Mesothelial cell of epicardium (in vitro differentiated cells): ENCODE results near the gene COL4A2. TPM values are rescaled to one million over a fixed set of nuclear protein-coding genes. Genes with fewer than 3 reads are reported as not detected.

Experiments used
- DNase-seq, 2 experiments: peaks; one replicate each; pipeline ENCODE4 v3.0.0; 2021; ENCODE audit warnings: low spot score in 2 of 2; ENCODE audit not compliant: unreplicated experiment in 2 of 2
- H3K27ac Mint-ChIP-seq: 2 replicates; pipeline ENCODE4 v1.8.0; 2021; ENCODE audit warnings: mixed read lengths
- H3K27me3 Mint-ChIP-seq: 2 replicates; pipeline ENCODE4 v1.8.0; 2021; ENCODE audit warnings: low read depth, mixed read lengths
- H3K36me3 Mint-ChIP-seq: 2 replicates; pipeline ENCODE4 v1.8.0; 2021; ENCODE audit warnings: mixed read lengths
- H3K4me1 Mint-ChIP-seq: 2 replicates; pipeline ENCODE4 v1.8.0; 2021; ENCODE audit warnings: mixed read lengths
- H3K4me3 Mint-ChIP-seq: 2 replicates; pipeline ENCODE4 v1.8.0; 2021; ENCODE audit warnings: mild to moderate bottlenecking, moderate library complexity, mixed read lengths
- H3K9me3 Mint-ChIP-seq: 2 replicates; pipeline ENCODE4 v1.8.0; 2021; ENCODE audit warnings: mixed read lengths
- total RNA-seq: library from RNA; stranded (reverse); gene quantifications from 3 replicates; pipeline ENCODE4 v1.2.1, GENCODE V29; 2021
- TF ChIP-seq, protein P1 (sequence below): fragments of 200-600 bp; sonication (generic); IDR thresholded peaks from one replicate; pipeline ENCODE4 v1.5.0; 2021; ENCODE audit warnings: antibody characterized with exemption; ENCODE audit not compliant: unreplicated experiment

COL4A2 gene
- total RNA-seq, 1 donor from 2014 or later: 469 TPM

DNA sequence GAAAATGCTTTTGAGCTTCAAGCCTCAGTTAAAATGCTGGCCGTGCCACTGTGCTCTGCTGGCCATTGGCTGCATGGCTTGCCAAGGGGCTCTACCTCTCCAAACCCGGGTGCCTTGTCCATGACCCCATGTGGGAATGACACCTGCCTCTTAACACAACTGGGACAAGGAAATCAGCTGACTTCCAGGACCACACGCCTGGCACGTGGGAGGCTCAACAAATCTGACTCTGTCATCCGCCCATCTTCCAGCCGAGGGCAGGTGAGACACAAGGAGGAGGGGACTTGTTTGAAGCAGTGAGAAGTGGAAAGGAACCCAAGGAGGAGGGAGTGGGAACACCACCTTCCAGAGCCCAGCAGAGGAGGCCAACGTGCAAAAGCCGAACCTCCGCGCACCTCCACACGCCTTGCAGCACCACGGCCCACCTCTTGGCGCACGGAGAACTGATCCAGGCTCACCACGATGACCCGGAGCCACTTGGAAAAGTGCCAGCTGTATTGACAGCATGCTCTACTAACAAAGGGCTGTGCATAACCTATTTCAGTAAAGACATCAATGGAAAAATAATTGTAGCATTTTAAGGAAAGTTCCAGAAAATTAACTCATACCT lies 38.4 kb upstream of the COL4A2 start:
- Mint-ChIP-seq H3K9me3 (no peaks in the 10 kb centered on the region), H3K36me3 (no peaks in the 10 kb centered on the region), H3K27ac (no peak overlapping the region), H3K27me3 (no peaks in the 10 kb centered on the region), H3K4me1 (peaks cover 20% of the 10 kb centered on the region), H3K4me3 (no peak overlapping the region)
- TF ChIP-seq, protein P1, sequence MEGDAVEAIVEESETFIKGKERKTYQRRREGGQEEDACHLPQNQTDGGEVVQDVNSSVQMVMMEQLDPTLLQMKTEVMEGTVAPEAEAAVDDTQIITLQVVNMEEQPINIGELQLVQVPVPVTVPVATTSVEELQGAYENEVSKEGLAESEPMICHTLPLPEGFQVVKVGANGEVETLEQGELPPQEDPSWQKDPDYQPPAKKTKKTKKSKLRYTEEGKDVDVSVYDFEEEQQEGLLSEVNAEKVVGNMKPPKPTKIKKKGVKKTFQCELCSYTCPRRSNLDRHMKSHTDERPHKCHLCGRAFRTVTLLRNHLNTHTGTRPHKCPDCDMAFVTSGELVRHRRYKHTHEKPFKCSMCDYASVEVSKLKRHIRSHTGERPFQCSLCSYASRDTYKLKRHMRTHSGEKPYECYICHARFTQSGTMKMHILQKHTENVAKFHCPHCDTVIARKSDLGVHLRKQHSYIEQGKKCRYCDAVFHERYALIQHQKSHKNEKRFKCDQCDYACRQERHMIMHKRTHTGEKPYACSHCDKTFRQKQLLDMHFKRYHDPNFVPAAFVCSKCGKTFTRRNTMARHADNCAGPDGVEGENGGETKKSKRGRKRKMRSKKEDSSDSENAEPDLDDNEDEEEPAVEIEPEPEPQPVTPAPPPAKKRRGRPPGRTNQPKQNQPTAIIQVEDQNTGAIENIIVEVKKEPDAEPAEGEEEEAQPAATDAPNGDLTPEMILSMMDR: no peak
- no peak for DNase-seq

DNA sequence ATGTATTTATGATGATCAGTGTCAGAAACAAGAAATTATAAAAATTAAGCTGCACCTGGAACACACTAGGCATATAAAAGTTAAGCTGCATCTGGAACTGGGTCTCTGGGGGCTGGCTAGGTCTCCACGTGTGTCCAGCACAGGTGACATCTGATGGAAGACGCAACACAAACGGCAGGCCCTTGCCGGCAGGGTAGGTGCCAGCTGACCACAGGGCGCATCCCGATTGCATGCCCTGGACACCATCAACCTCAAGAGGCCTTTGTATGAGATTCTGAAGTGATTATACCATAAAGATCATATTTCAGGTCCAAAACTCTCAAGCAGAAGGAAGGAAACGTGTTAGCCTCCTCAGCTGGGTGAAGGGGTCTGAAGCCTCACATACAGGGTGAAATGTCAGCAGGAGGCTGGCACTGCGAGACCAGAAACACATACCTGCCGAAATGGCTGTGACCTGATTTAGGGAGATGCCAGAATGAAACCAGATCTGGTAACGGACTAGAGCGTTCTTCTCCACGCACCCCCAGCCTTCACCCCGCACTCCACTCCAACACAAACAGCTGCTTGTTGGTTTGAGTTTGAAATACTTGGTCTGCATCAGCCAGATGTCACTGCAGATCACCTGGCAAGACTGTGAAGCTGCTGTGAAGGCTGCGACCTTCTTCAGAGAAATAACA lies 37.4 kb upstream of the COL4A2 start:
- Mint-ChIP-seq H3K4me1 (peaks cover 13% of the 10 kb centered on the region), H3K36me3 (no peaks in the 10 kb centered on the region)
- TF ChIP-seq, protein P1: no peak

DNA sequence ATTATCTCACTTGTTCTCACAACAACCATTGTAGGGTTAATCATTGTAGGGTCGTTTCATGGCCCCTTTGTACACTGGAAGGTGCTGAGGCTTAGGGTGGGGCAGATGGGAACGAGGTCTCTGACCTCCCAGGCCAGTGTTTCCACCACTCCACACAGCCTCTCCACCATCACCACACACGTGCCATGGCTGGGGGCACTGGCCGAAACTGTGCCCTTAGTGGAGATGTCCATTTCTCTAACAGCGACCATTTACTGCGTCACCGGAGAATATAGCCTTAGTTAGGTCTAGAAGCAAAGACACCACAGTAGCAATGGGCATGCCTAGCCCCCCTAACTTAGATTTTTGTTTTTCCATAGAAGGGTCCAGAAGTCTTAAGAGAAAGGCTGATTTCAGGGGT lies 36.6 kb upstream of the COL4A2 start:
- DNase-seq: no peak
- no peaks in the 10 kb centered on the region for H3K36me3 Mint-ChIP-seq
- TF ChIP-seq, protein P1: no peak
- no peak overlapping the region for H3K4me3 Mint-ChIP-seq
- no peaks in the 10 kb centered on the region for H3K27me3 Mint-ChIP-seq
- no peak overlapping the region for H3K27ac Mint-ChIP-seq
- H3K9me3 Mint-ChIP-seq: no peaks in the 10 kb centered on the region
- peaks cover 9% of the 10 kb centered on the region for H3K4me1 Mint-ChIP-seq

More for the DNA sequence above, 37.4 kb upstream of the COL4A2 start:
- Mint-ChIP-seq H3K27ac (no peak overlapping the region), H3K27me3 (no peaks in the 10 kb centered on the region), H3K4me3 (no peak overlapping the region), H3K9me3 (no peaks in the 10 kb centered on the region)
- no peak for DNase-seq

DNA sequence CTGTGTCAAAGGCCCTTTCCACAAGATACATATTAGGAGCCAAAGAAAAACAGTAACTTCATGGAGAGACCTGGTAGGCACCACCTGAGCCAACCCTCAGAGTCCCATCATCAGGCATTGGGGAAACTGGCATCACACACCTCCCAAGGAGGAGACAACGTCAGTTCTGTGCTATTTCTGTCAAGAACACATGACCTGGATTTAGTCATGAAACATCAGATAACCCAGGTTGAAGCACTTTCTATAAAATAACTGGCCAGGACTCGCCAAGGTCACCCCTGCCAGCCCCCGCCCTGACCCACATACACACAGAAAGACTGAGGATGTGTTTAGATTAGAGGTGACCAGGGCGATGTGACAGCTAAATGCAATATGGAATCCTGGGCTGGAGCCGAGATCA lies 35.8 kb upstream of the COL4A2 start:
- no peak for DNase-seq
- TF ChIP-seq, protein P1: no peak
- Mint-ChIP-seq H3K9me3 (no peaks in the 10 kb centered on the region), H3K27ac (no peak overlapping the region), H3K27me3 (no peaks in the 10 kb centered on the region), H3K4me1 (peaks cover 10% of the 10 kb centered on the region), H3K4me3 (no peak overlapping the region), H3K36me3 (no peaks in the 10 kb centered on the region)

DNA sequence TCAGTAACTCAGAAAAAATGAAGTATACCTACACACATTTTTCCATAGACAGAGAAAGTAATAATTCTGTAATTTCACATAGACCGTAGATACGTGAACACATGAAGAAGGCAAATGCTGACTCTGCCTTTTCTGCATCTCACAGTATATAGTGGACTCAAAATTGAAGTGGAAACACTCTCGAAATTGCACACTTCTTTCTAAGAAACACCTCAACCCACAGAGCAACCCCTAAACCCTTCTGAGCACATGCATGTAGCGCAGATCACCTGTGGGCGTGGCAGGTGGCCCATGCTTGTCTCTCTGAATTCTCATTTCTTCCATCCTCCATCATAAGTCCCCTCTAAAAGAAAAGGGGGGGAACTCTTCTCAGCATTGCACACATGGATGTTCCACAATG lies 34.9 kb upstream of the COL4A2 start:
- Mint-ChIP-seq H3K27ac (no peak overlapping the region), H3K9me3 (no peaks in the 10 kb centered on the region), H3K27me3 (no peaks in the 10 kb centered on the region), H3K36me3 (no peaks in the 10 kb centered on the region), H3K4me3 (no peak overlapping the region), H3K4me1 (peaks cover 10% of the 10 kb centered on the region)
- DNase-seq: no peak
- TF ChIP-seq, protein P1: no peak
